GM23248 (cell line): ENCODE results near the gene FYB2.

Experiments used
- EZH2 ChIP-seq: fragments of 200-600 bp; sonication (generic); IDR thresholded peaks from 2 replicates; pipeline ENCODE4 v1.6.1; 2018; ENCODE audit warnings: antibody characterized with exemption, mild to moderate bottlenecking; ENCODE audit not compliant: insufficient read depth, poor library complexity, severe bottlenecking
- EZH2phosphoT487 ChIP-seq: fragments of 200-600 bp; sonication (generic); IDR thresholded peaks from 2 replicates; pipeline ENCODE4 v1.6.1; 2018; ENCODE audit warnings: antibody characterized with exemption, moderate library complexity, mild to moderate bottlenecking, low read depth; ENCODE audit not compliant: insufficient read depth

- TF ChIP-seq EZH2 (no peak), EZH2phosphoT487 (no peak)
Measured at GRCh38 chr1:56859287-56859686, 40.1 kb upstream of the FYB2 start.
